ENCODE data around the gene CHD6. TPM values are rescaled to one million over a fixed set of nuclear protein-coding genes. Genes with fewer than 3 reads are reported as not detected.

CHD6 gene
- total RNA-seq, 2 experiments from 2014 or later: 26.9 to 45.7 TPM

DNA sequence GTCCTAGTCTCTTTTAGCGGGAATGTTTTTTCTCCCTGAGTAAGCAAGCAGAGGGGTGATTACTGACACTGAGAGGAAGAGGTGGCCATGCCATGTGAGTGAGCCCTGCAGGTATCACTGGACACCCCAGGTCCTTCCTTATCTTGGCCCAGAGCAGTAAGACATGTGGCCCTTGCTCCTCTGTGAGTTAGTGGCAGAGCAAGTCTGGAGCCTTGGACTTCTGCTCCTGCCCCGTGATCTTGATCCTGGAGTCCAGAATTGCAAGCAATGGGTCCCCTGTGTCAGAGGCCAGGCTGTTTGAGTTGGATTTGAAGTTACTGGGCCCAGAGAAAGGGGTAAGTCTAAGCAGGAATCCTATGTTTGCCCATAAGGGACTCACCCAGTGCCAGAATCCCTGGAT is 159.4 kb downstream of the CHD6 start:
- no peak overlapping the region for H2AFZ ChIP-seq (ENCODE audit: low read length)
- TF ChIP-seq, protein P1, sequence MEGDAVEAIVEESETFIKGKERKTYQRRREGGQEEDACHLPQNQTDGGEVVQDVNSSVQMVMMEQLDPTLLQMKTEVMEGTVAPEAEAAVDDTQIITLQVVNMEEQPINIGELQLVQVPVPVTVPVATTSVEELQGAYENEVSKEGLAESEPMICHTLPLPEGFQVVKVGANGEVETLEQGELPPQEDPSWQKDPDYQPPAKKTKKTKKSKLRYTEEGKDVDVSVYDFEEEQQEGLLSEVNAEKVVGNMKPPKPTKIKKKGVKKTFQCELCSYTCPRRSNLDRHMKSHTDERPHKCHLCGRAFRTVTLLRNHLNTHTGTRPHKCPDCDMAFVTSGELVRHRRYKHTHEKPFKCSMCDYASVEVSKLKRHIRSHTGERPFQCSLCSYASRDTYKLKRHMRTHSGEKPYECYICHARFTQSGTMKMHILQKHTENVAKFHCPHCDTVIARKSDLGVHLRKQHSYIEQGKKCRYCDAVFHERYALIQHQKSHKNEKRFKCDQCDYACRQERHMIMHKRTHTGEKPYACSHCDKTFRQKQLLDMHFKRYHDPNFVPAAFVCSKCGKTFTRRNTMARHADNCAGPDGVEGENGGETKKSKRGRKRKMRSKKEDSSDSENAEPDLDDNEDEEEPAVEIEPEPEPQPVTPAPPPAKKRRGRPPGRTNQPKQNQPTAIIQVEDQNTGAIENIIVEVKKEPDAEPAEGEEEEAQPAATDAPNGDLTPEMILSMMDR (conservative IDR thresholded peaks at IDR 0.05; ENCODE audit: low read length): no peak
- no peak for TF ChIP-seq EZH2phosphoT487 (IDR thresholded peaks at IDR 0.05; ENCODE audit: borderline replicate concordance, low read depth, low read length)
- no peaks in the 10 kb centered on the region for H4K20me1 ChIP-seq (ENCODE audit: insufficient read depth, low read length)
- BruUV-seq (replicated peaks): no TSS peak
- no peaks in the 10 kb centered on the region for H3K79me2 ChIP-seq (ENCODE audit: insufficient read depth, low read depth, low read length)
- ChIA-PET POLR2A (no interaction called here), CTCF (ENCODE audit: unreplicated experiment) (no interaction called here)
- H3K9me3 ChIP-seq (ENCODE audit: low read length): no peaks in the 10 kb centered on the region
- H3K27ac ChIP-seq (ENCODE audit: low read depth, low read length, poor library complexity, severe bottlenecking): no peak overlapping the region
- H3K36me3 ChIP-seq (ENCODE audit: insufficient read depth, low read length): peaks cover 37% of the 10 kb centered on the region
- no peaks in the 10 kb centered on the region for H3K4me1 ChIP-seq (ENCODE audit: insufficient read depth, low read length, poor library complexity, severe bottlenecking)
- DNase-seq (ENCODE audit: low spot score): no peak
- intact Hi-C loops (cut with micrococcal nuclease; ENCODE audit: unreplicated experiment): no loop called here
- H3K4me2 ChIP-seq (ENCODE audit: low read length): no peak overlapping the region
- no peak overlapping the region for H3K4me3 ChIP-seq (ENCODE audit: low read depth, low read length, poor library complexity, severe bottlenecking)
- no peaks in the 10 kb centered on the region for H3K9me2 ChIP-seq (ENCODE audit: insufficient read depth, low read length)

DNA sequence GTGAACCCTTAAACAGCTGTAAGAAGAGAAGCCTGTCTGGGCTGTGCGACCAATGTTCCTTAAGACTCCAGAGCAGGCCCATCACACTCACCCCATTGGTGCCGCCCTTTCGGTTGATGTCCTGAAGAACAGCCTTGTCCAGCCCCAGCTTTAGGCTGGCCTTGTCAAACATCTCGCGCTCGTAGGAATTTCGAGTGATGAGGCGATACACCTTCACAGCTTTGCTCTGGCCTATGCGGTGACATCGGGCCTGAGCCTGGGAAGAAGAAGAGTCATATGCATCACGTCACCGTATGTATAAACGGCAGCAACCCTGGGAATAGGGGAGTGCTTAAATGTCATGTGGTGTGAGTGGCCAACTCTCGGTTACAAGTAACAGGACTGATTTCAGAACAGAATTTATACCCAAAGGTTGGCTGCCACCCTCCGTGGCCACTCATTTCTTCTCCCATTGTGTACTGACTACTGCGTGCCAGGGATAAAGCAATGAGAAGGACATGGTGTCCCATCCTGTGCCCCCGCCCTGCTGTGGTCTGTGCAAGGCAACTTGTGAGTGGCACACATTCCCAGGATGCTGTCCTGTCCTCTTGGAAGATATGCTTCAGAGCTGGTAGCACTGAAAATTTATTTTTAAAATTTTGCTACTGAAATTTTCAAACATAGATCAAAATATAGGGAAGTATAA is 160.9 kb downstream of the CHD6 start:
- ChIA-PET POLR2A (interaction anchor here (0.7 kb wide), 1 partner anchor 18 kb away, joined by 3 read pairs; no protein-coding TSS in a partner anchor), CTCF (ENCODE audit: unreplicated experiment) (no interaction called here)
- H3K36me3 ChIP-seq (ENCODE audit: insufficient read depth, low read length): peaks cover 41% of the 10 kb centered on the region
- no peaks in the 10 kb centered on the region for H3K9me3 ChIP-seq (ENCODE audit: low read length)
- intact Hi-C loops (cut with micrococcal nuclease; ENCODE audit: unreplicated experiment): no loop called here
- H3K79me2 ChIP-seq (ENCODE audit: insufficient read depth, low read depth, low read length): no peaks in the 10 kb centered on the region
- no peaks in the 10 kb centered on the region for H3K9me2 ChIP-seq (ENCODE audit: insufficient read depth, low read length)
- H3K4me3 ChIP-seq (ENCODE audit: low read depth, low read length, poor library complexity, severe bottlenecking): no peak overlapping the region
- no peak overlapping the region for H3K27ac ChIP-seq (ENCODE audit: low read depth, low read length, poor library complexity, severe bottlenecking)
- H2AFZ ChIP-seq (ENCODE audit: low read length): no peak overlapping the region
- H4K20me1 ChIP-seq (ENCODE audit: insufficient read depth, low read length): no peaks in the 10 kb centered on the region
- TF ChIP-seq EZH2phosphoT487 (IDR thresholded peaks at IDR 0.05; ENCODE audit: borderline replicate concordance, low read depth, low read length): no peak
- TF ChIP-seq, protein P1 (conservative IDR thresholded peaks at IDR 0.05; ENCODE audit: low read length): no peak
- DNase-seq (ENCODE audit: low spot score): no peak
- no peaks in the 10 kb centered on the region for H3K4me1 ChIP-seq (ENCODE audit: insufficient read depth, low read length, poor library complexity, severe bottlenecking)
- no peak overlapping the region for H3K4me2 ChIP-seq (ENCODE audit: low read length)
- BruUV-seq (replicated peaks): no TSS peak

DNA sequence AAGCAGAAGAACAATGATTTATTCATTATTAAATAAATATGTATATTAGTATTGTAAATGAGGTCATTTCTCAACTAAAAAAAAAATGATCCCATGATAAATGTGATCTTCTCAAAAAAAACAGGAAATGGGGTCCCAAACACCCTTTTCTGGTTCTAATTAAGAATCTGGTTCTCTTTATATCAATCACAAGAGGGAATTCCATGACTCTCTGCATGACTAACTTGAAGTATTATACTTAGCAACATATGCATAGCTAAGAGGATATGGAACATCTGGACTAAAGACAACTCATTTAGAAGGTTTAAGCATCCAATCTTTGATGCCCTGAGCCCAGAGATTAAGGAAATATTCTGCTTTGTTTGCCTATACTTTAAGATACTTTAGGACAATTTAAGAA is 161.8 kb downstream of the CHD6 start:
- no peaks in the 10 kb centered on the region for H3K79me2 ChIP-seq (ENCODE audit: insufficient read depth, low read depth, low read length)
- no TSS peak for BruUV-seq (replicated peaks)
- no peaks in the 10 kb centered on the region for H3K9me3 ChIP-seq (ENCODE audit: low read length)
- CTCF ChIA-PET (ENCODE audit: unreplicated experiment): interaction anchor here (0.5 kb wide), 1 partner anchor 193 kb away, joined by 3 read pairs; no protein-coding TSS in a partner anchor
- no peak overlapping the region for H3K4me3 ChIP-seq (ENCODE audit: low read depth, low read length, poor library complexity, severe bottlenecking)
- DNase-seq (ENCODE audit: low spot score): no peak
- POLR2A ChIA-PET: interaction anchor here (0.6 kb wide), 1 partner anchor 48 kb away, joined by 3 read pairs; no protein-coding TSS in a partner anchor
- H3K36me3 ChIP-seq (ENCODE audit: insufficient read depth, low read length): peaks cover 40% of the 10 kb centered on the region
- no peaks in the 10 kb centered on the region for H4K20me1 ChIP-seq (ENCODE audit: insufficient read depth, low read length)
- intact Hi-C loops (cut with micrococcal nuclease; ENCODE audit: unreplicated experiment): no loop called here
- no peak for TF ChIP-seq EZH2phosphoT487 (IDR thresholded peaks at IDR 0.05; ENCODE audit: borderline replicate concordance, low read depth, low read length)
- TF ChIP-seq, protein P1 (conservative IDR thresholded peaks at IDR 0.05; ENCODE audit: low read length): no peak
- no peak overlapping the region for H3K4me2 ChIP-seq (ENCODE audit: low read length)
- no peak overlapping the region for H2AFZ ChIP-seq (ENCODE audit: low read length)
- no peaks in the 10 kb centered on the region for H3K9me2 ChIP-seq (ENCODE audit: insufficient read depth, low read length)
- H3K4me1 ChIP-seq (ENCODE audit: insufficient read depth, low read length, poor library complexity, severe bottlenecking): no peaks in the 10 kb centered on the region
- H3K27ac ChIP-seq (ENCODE audit: low read depth, low read length, poor library complexity, severe bottlenecking): no peak overlapping the region

All from OCI-LY7 (cell line).